H1 (cell line): ENCODE data around the gene CORT. TPM values are rescaled to one million over a fixed set of nuclear protein-coding genes. Genes with fewer than 3 reads are reported as not detected.

Experiments used
- CTCF ChIA-PET: fragments of 300-600 bp; sonication (Branson Sonifier 250); formaldehyde crosslinking; loops from one replicate; lab custom pipeline; 2021; ENCODE audit not compliant: partially characterized antibody; lab: Charles Lee
- POLR2A ChIA-PET: fragments of 300-600 bp; sonication (Branson Sonifier 250); formaldehyde crosslinking; loops from one replicate; lab custom pipeline; 2021; ENCODE audit warnings: inconsistent platforms; ENCODE audit not compliant: partially characterized antibody; lab: Charles Lee
- DNase-seq, 2 experiments: peaks; one replicate each; pipeline versions ENCODE4 v3.0.0 to v3.0.0-alpha.2; 2010 to 2022; ENCODE audit warnings: low spot score in 2 of 2, low read depth in 1 of 2, mixed read lengths in 1 of 2
- FAIRE-seq: peaks from 2 replicates; lab custom pipeline; 2011; peaks lifted over from hg19 to GRCh38; lab: Jason Lieb, UNC
- H2AFZ ChIP-seq: 2 replicates; pipeline ENCODE4 v1.8.1; 2012; ENCODE audit warnings: low read length, inconsistent platforms
- H2AK5ac ChIP-seq: 2 replicates; pipeline ENCODE4 v1.6.1; 2013; ENCODE audit warnings: low read depth, low read length
- H2BK120ac ChIP-seq: replicated peaks from 2 replicates; pipeline ENCODE3; 2013; ENCODE audit warnings: low read depth, low read length, inconsistent platforms
- H2BK12ac ChIP-seq: 2 replicates; pipeline ENCODE4 v1.6.1; 2013; ENCODE audit warnings: low read depth, low read length
- H2BK15ac ChIP-seq: 2 replicates; pipeline ENCODE4 v1.6.1; 2013; ENCODE audit warnings: low read length
- H2BK20ac ChIP-seq: 2 replicates; pipeline ENCODE4 v1.6.1; 2013; ENCODE audit warnings: low read length
- H2BK5ac ChIP-seq: 2 replicates; pipeline ENCODE4 v1.6.1; 2013; ENCODE audit warnings: low read depth, low read length
- H3K14ac ChIP-seq: 2 replicates; pipeline ENCODE4 v1.6.1; 2013; ENCODE audit warnings: inconsistent platforms; ENCODE audit not compliant: insufficient read length
- H3K18ac ChIP-seq: 2 replicates; pipeline ENCODE4 v1.6.1; 2013; ENCODE audit warnings: low read length; ENCODE audit errors: extremely low read depth
- H3K23ac ChIP-seq: 2 replicates; pipeline ENCODE4 v1.6.1; 2013; ENCODE audit warnings: inconsistent platforms; ENCODE audit not compliant: insufficient read length
- H3K23me2 ChIP-seq: 2 replicates; pipeline ENCODE4 v1.6.1; 2013; ENCODE audit warnings: low read depth, low read length
- H3K27ac ChIP-seq: 2 replicates; pipeline ENCODE4 v1.6.1; 2011; ENCODE audit warnings: low read depth, low read length, inconsistent platforms
- H3K27me3 ChIP-seq, 4 experiments: replicated peaks in 1 of 4; 1 replicate in 1 of 4; 2 replicates in 3 of 4; pipeline versions ENCODE4 v1.6.1 to v1.8.1; 2011 to 2013; ENCODE audit warnings: low read length in 3 of 4, mild to moderate bottlenecking in 3 of 4, inconsistent platforms in 2 of 4, mixed read lengths in 2 of 4, moderate library complexity in 1 of 4; ENCODE audit not compliant: control insufficient read depth in 3 of 4, insufficient read depth in 3 of 4; ENCODE audit errors: extremely low read depth in 1 of 4
- H3K36me3 ChIP-seq, 4 experiments: 2 replicates each; pipeline versions ENCODE4 v1.6.1 to v1.8.1; 2011 to 2013; ENCODE audit warnings: mild to moderate bottlenecking in 4 of 4, low read length in 3 of 4, moderate library complexity in 2 of 4, control low read depth in 1 of 4, inconsistent platforms in 1 of 4; ENCODE audit not compliant: insufficient read depth in 4 of 4, control insufficient read depth in 2 of 4
- H3K4ac ChIP-seq: replicated peaks from 2 replicates; pipeline ENCODE3; 2013; ENCODE audit warnings: low read length, low read depth, mixed read lengths, inconsistent platforms; ENCODE audit not compliant: insufficient read length
- H3K4me1 ChIP-seq, 4 experiments: replicated peaks in 1 of 4; 1 replicate in 1 of 4; 2 replicates in 3 of 4; pipeline versions ENCODE4 v1.6.1 to v1.8.1; 2011 to 2013; ENCODE audit warnings: low read length in 3 of 4, inconsistent platforms in 2 of 4, mixed read lengths in 1 of 4; ENCODE audit not compliant: insufficient read depth in 4 of 4, control insufficient read depth in 3 of 4
- H3K4me2 ChIP-seq, 2 experiments: 2 replicates each; pipeline versions ENCODE4 v1.6.1 to v1.8.1; 2011 to 2013; ENCODE audit warnings: low read depth in 2 of 2, low read length in 2 of 2, control low read depth in 1 of 2, inconsistent platforms in 1 of 2, mild to moderate bottlenecking in 1 of 2; ENCODE audit not compliant: insufficient read depth in 1 of 2
- H3K4me3 ChIP-seq, 4 experiments: fragments of 200-600, 300-600 bp in 1 of 4; sonication (generic), shearing (Covaris generic), sonication (Bioruptor Twin) in 1 of 4; 2 replicates each; pipeline versions ENCODE4 v1.5.1 to v1.8.1; 2011 to 2016; ENCODE audit warnings: low read length in 4 of 4, low read depth in 3 of 4, control low read depth in 2 of 4, inconsistent platforms in 2 of 4, mild to moderate bottlenecking in 2 of 4, mixed read lengths in 1 of 4, moderate library complexity in 1 of 4; ENCODE audit not compliant: insufficient read depth in 2 of 4; ENCODE audit errors: extremely low read depth in 1 of 4
- H3K56ac ChIP-seq: replicated peaks from 2 replicates; pipeline ENCODE3; 2013; ENCODE audit warnings: low read depth, mild to moderate bottlenecking, mixed read lengths, low read length, inconsistent platforms; ENCODE audit not compliant: insufficient read length
- H3K79me1 ChIP-seq: 2 replicates; pipeline ENCODE4 v1.6.1; 2013; ENCODE audit warnings: low read depth, low read length, control low read depth
- H3K79me2 ChIP-seq, 2 experiments: 2 replicates each; pipeline versions ENCODE4 v1.6.1 to v1.8.1; 2012 to 2013; ENCODE audit warnings: low read length in 2 of 2, mild to moderate bottlenecking in 2 of 2, inconsistent platforms in 1 of 2; ENCODE audit not compliant: insufficient read depth in 2 of 2, control insufficient read depth in 1 of 2
- H3K9ac ChIP-seq, 4 experiments: replicated peaks in 1 of 4; 1 replicate in 1 of 4; 2 replicates in 3 of 4; pipeline versions ENCODE4 v1.6.1 to v1.8.1; 2011 to 2013; ENCODE audit warnings: low read depth in 3 of 4, low read length in 3 of 4, control low read depth in 2 of 4, mild to moderate bottlenecking in 2 of 4, moderate library complexity in 2 of 4, inconsistent platforms in 1 of 4; ENCODE audit errors: extremely low read depth in 1 of 4
- H3K9me3 ChIP-seq, 2 experiments: 2 replicates each; pipeline versions ENCODE4 v1.6.1 to v1.8.1; 2012 to 2013; ENCODE audit warnings: mild to moderate bottlenecking in 2 of 2, moderate library complexity in 2 of 2, control low read depth in 1 of 2, inconsistent platforms in 1 of 2, low read depth in 1 of 2, low read length in 1 of 2, mixed read lengths in 1 of 2; ENCODE audit not compliant: insufficient read depth in 2 of 2
- H4K20me1 ChIP-seq, 2 experiments: replicated peaks in 1 of 2; 2 replicates each; pipeline versions ENCODE3 to v1.8.1; 2011 to 2013; ENCODE audit warnings: inconsistent platforms in 2 of 2, low read length in 2 of 2, mild to moderate bottlenecking in 1 of 2; ENCODE audit not compliant: insufficient read depth in 2 of 2, control insufficient read depth in 1 of 2
- H4K5ac ChIP-seq: 2 replicates; pipeline ENCODE4 v1.6.1; 2013; ENCODE audit warnings: low read length, low read depth, mixed read lengths, inconsistent platforms; ENCODE audit not compliant: insufficient read length
- H4K8ac ChIP-seq: 2 replicates; pipeline ENCODE4 v1.8.0; 2013; ENCODE audit warnings: mild to moderate bottlenecking, moderate library complexity, low read length, inconsistent platforms; ENCODE audit not compliant: insufficient read depth; ENCODE audit errors: extremely low read depth
- H4K91ac ChIP-seq: replicated peaks from 2 replicates; pipeline ENCODE3; 2013; ENCODE audit warnings: low read length, mixed read lengths, inconsistent platforms; ENCODE audit not compliant: insufficient read length
- BRCA1 ChIP-seq: IDR thresholded peaks from 2 replicates; pipeline ENCODE4 v1.6.1; 2012; ENCODE audit warnings: low read depth, low read length, improper control_type of control experiment
- HDAC2 ChIP-seq, 2 experiments: fragments of 300-600 bp in 1 of 2; sonication (generic) in 1 of 2; IDR thresholded peaks; 2 replicates each; pipeline ENCODE4 v1.6.1; 2011 to 2012; ENCODE audit warnings: low read depth in 2 of 2, low read length in 2 of 2, mild to moderate bottlenecking in 2 of 2, moderate library complexity in 2 of 2, borderline replicate concordance in 1 of 2, inconsistent platforms in 1 of 2
- RNF2 ChIP-seq: fragments of 200-900, 300-1000 bp; sonication (generic); IDR thresholded peaks from 2 replicates; pipeline ENCODE4 v1.7.1; 2016; ENCODE audit warnings: borderline replicate concordance, low read depth, mild to moderate bottlenecking, antibody characterized with exemption, low read length; ENCODE audit not compliant: poor library complexity, severe bottlenecking; ENCODE audit errors: missing control alignments
- WGBS, 2 experiments: shearing (Covaris generic) in 1 of 2; methylation state at CpG; one replicate each; pipeline versions ENCODE4 v1.1.6 to v1.1.7; 2013 to 2015; ENCODE audit warnings: low lambda C conversion rate in 2 of 2, mixed read lengths in 2 of 2, inconsistent platforms in 1 of 2, low coverage in 1 of 2, missing lambda C conversion rate in 1 of 2; ENCODE audit not compliant: insufficient replicate concordance in 2 of 2, insufficient coverage in 1 of 2, insufficient read length in 1 of 2; ENCODE audit errors: extremely low coverage in 1 of 2, missing lambda C conversion rate in 1 of 2; 5-methylcytosine and 5-hydroxymethylcytosine counted together
- polyA plus RNA-seq, 7 experiments: library from polyadenylated mRNA; depleted of rRNA in 3 of 7; stranded (reverse) in 5 of 7; unstranded in 2 of 7; fragments of >200 nt in 5 of 7; fragments of 200-250 nt in 2 of 7; gene quantifications; 1 replicate in 5 of 7; 2 replicates in 1 of 7; 4 replicates in 1 of 7; pipeline versions ENCODE4 v1.2.1 to v1.2.3, GENCODE V29; 2011 to 2013; ENCODE audit warnings: missing spikeins in 2 of 7, mixed read lengths in 2 of 7
- total RNA-seq: library from RNA; stranded (reverse); fragmentation: NEBNext Ultra II Directional; extraction: Animal tissue kit (Norgen Biotek cat#: 25700); gene quantifications from 2 replicates; pipeline ENCODE4 v1.2.1, GENCODE V29; 2021

The CORT gene
- total and polyA plus RNA-seq, 2 of the 8 experiments (the other 6 are each of a cell fraction or from before 2014, with no cell fraction given): 0.15 to 0.30 TPM

DNA sequence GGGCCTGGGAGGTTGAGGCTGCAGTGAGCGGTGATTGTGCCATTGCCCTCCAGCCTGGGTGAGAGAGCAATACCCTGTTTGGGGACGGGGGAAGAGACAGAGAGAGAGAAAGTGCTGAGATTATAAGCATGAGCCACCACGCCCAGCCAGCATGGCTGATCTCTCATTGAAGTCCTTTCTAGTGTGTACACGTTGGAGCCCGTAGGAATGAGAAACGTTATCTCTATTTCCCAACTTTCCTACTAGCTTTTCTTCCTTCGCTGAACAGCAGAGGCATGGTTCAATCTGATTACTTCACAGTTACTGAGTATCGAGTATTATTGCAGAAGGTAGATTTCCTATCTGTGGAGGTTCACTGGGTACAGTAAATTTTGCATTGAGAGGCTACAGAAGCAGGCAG lies 29.5 kb downstream of the CORT start:
- no peak overlapping the region for H3K18ac ChIP-seq
- H3K36me3 ChIP-seq: no peaks in the 10 kb centered on the region
- no peaks in the 10 kb centered on the region for H3K27me3 ChIP-seq
- FAIRE-seq: no peak
- DNase-seq: no peak
- no peak overlapping the region for H4K91ac ChIP-seq
- CTCF ChIA-PET: interaction anchor here (1.0 to 4.4 kb wide), 3 partner anchors 11 to 481 kb away, joined by 4 to 23 read pairs (median 9); no protein-coding TSS in a partner anchor
- peaks cover 0 to 3% of the 10 kb centered on the region in 2 experiments for H4K20me1 ChIP-seq
- TF ChIP-seq BRCA1: no peak
- no peak for TF ChIP-seq HDAC2 (IDR thresholded peaks at IDR 0.05; ENCODE audit: borderline replicate concordance in 1 of 2, low read depth in 2 of 2, low read length in 2 of 2)
- no peak for TF ChIP-seq RNF2
- H3K27ac ChIP-seq: no peak overlapping the region
- H3K9me3 ChIP-seq: no peaks in the 10 kb centered on the region
- H2AK5ac ChIP-seq: no peak overlapping the region
- H3K14ac ChIP-seq: no peak overlapping the region
- H3K56ac ChIP-seq: no peak overlapping the region
- peaks cover 4 to 46% of the 10 kb centered on the region in 2 experiments; a peak in 3 of 4 replicates for H3K79me2 ChIP-seq
- no peak overlapping the region for H3K9ac ChIP-seq
- no peak overlapping the region for H2BK15ac ChIP-seq
- H3K79me1 ChIP-seq: peaks cover 11% of the 10 kb centered on the region; the same call in 1 of the 2 replicates
- no peak overlapping the region for H2BK120ac ChIP-seq
- no peak overlapping the region for H2BK20ac ChIP-seq
- H4K8ac ChIP-seq: no peak overlapping the region
- no peak overlapping the region for H3K4me3 ChIP-seq
- no peak overlapping the region for H2BK5ac ChIP-seq
- no peak overlapping the region for H4K5ac ChIP-seq
- no peak overlapping the region for H3K23ac ChIP-seq
- H3K4me2 ChIP-seq: no peak overlapping the region
- H2AFZ ChIP-seq: no peak overlapping the region
- no peak overlapping the region for H3K4ac ChIP-seq
- 81% methylated on average over 8 of the region's 8 CpGs; no CpG with 5 or more reads in 1 of the 2 experiments for WGBS, 2 experiments
- POLR2A ChIA-PET: interaction anchor here (1.2 to 1.6 kb wide), 4 partner anchors 10 to 23 kb away, joined by 3 to 5 read pairs (median 4); no protein-coding TSS in a partner anchor
- no peak overlapping the region for H2BK12ac ChIP-seq
- no peaks in the 10 kb centered on the region; a peak in 2 of 7 replicates for H3K4me1 ChIP-seq
- no peaks in the 10 kb centered on the region for H3K23me2 ChIP-seq
